Measurements from ENCODE around the gene TDRKH.

TDRKH gene

DNA sequence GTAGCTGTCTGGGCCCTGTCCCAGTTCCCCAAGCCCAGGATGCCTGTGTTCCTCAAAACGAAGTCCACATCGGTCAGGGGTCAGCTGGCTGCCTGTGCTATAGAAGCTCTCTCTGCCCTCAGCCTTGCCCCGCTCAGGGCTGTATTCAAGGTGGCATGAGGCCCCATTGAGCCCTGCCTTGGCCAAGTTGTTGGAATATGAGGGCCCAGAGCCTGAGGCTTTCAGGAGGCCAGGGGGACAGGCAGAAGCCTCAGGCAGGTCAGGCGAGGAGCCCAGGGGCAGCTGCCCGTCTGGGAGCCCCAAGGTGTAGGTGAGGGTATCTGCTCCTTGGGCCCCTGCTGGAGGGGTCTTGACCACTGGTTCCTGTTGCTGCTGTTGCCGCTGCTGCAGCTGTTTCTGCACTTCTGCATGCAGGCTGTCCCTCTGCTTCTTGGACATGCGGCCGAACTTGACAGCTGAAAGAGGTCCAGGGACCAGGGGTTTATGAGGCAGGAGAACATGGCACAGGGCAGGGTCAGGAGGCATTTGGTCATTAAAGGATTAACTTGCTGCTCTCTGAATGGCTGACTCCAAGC is 24.8 kb upstream of the TDRKH start:
- H3K27ac Mint-ChIP-seq, result no peak overlapping the region
- H3K27me3 Mint-ChIP-seq (ENCODE audit: low read depth), result no peaks in the 10 kb centered on the region
- no peak overlapping the region for H3K4me3 Mint-ChIP-seq
- H3K36me3 Mint-ChIP-seq (ENCODE audit: low read depth), result no peaks in the 10 kb centered on the region
- H3K4me1 Mint-ChIP-seq (ENCODE audit: low read depth), result peaks cover 24% of the 10 kb centered on the region
- H3K9me3 Mint-ChIP-seq, result no peaks in the 10 kb centered on the region

GRCh38 chr1:151814426-151814825 is 24.1 kb upstream of the TDRKH start:
- no peaks in the 10 kb centered on the region for H3K9me3 Mint-ChIP-seq
- no peaks in the 10 kb centered on the region for H3K36me3 Mint-ChIP-seq (ENCODE audit: low read depth)
- H3K4me1 Mint-ChIP-seq (ENCODE audit: low read depth), result peaks cover 19% of the 10 kb centered on the region
- no peak overlapping the region for H3K4me3 Mint-ChIP-seq
- H3K27ac Mint-ChIP-seq, result no peak overlapping the region
- no peaks in the 10 kb centered on the region for H3K27me3 Mint-ChIP-seq (ENCODE audit: low read depth)

DNA sequence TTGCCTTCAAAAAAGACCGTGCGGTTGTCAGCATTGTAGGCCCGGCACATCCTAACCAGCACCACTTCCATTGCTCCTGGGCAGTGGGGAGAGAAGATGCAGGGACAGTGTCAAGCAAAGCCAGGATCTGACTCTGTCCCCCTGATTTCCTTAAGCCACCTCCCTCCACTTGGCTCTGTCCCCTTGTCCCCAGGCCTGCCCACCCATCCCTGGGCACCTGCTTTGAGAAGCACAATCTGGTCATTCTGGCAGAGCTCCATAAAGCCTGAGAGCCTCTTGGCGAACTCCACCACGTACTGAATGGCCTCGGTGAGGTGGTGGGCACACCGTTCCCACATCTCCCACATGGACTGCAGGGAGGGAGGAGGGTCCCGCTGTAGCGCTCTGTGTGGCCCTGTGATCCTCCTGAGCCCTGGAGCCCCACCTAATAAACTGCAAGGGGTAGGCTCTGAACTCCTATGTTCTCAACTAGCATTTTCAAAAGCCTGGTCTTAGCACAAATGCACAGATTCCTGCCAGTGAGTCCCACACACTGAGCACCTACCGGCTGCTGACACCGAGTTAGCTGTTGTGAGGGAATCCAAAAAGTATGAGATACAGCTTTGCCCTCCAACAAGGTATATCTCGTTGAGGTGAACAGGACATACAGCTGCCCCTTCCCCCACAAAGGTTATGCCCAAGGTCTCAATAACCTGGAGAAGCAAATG is 23.1 kb upstream of the TDRKH start:
- Mint-ChIP-seq H3K9me3 (no peaks in the 10 kb centered on the region), H3K4me1 (ENCODE audit: low read depth) (peaks cover 19% of the 10 kb centered on the region), H3K27ac (no peak overlapping the region)

DNA sequence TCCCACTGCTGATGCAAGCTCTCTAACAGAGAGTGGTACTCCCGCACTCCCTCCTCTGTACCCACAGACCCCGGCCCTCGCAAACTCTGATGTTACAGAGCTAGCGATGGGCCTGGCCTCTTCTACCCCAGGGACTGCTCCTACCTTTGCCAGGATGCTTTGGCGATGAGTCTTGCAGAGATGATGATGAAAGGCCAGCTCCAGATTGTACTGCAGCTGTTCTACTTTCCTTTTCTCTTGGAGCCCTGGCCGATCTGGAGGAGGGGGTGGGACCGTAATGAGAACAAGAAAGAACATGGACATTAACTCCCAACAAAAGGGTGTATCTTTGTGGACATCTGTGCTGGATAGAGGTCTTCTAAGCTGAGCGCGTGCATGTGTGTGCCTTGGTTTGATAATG is 20.9 kb upstream of the TDRKH start:
- Mint-ChIP-seq H3K27ac (no peak overlapping the region), H3K4me3 (no peak overlapping the region), H3K36me3 (ENCODE audit: low read depth) (no peaks in the 10 kb centered on the region), H3K4me1 (ENCODE audit: low read depth) (peaks cover 12% of the 10 kb centered on the region), H3K27me3 (ENCODE audit: low read depth) (peaks cover 15% of the 10 kb centered on the region), H3K9me3 (no peaks in the 10 kb centered on the region)

More for the DNA sequence above, 23.1 kb upstream of the TDRKH start:
- H3K36me3 Mint-ChIP-seq (ENCODE audit: low read depth), result no peaks in the 10 kb centered on the region
- H3K4me3 Mint-ChIP-seq, result no peak overlapping the region
- H3K27me3 Mint-ChIP-seq (ENCODE audit: low read depth), result peaks cover 4% of the 10 kb centered on the region

- no peak overlapping the region for H3K27ac Mint-ChIP-seq
- H3K27me3 Mint-ChIP-seq (ENCODE audit: low read depth), result peaks cover 16% of the 10 kb centered on the region
- H3K4me3 Mint-ChIP-seq, result no peak overlapping the region
- no peaks in the 10 kb centered on the region for H3K9me3 Mint-ChIP-seq
- no peaks in the 10 kb centered on the region for H3K36me3 Mint-ChIP-seq (ENCODE audit: low read depth)
- peaks cover 6% of the 10 kb centered on the region for H3K4me1 Mint-ChIP-seq (ENCODE audit: low read depth)
Measured at GRCh38 chr1:151809985-151810556, 19.8 kb upstream of the TDRKH start.

- Mint-ChIP-seq H3K4me1 (ENCODE audit: low read depth) (peaks cover 6% of the 10 kb centered on the region), H3K4me3 (no peak overlapping the region), H3K27me3 (ENCODE audit: low read depth) (peaks cover 19% of the 10 kb centered on the region), H3K27ac (no peak overlapping the region), H3K36me3 (ENCODE audit: low read depth) (no peaks in the 10 kb centered on the region), H3K9me3 (no peaks in the 10 kb centered on the region)
Measured at GRCh38 chr1:151809290-151809984, 19.1 kb upstream of the TDRKH start.

DNA sequence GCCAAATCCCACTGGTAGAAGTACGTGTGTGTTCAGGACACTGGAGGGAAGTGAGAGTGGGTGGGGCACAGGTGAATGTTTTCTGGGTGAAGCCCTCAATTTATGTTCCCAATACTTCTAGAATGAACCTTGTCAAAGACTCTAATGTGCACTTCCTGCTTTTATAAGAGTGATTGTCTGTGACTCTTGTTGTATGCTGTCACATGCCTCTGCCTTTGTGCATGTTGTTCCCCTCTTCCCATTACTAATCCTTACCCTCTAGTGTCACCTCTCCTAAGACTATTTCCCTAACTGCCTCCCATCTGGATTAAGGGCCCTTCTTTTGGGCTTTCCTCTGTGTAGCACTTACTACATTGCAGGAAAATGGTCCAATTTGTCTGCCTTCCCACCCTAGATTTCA is 17.5 kb upstream of the TDRKH start:
- no peaks in the 10 kb centered on the region for H3K36me3 Mint-ChIP-seq (ENCODE audit: low read depth)
- H3K27me3 Mint-ChIP-seq (ENCODE audit: low read depth), result peaks cover 19% of the 10 kb centered on the region
- no peaks in the 10 kb centered on the region for H3K9me3 Mint-ChIP-seq
- H3K4me3 Mint-ChIP-seq, result no peak overlapping the region
- H3K27ac Mint-ChIP-seq, result no peak overlapping the region
- H3K4me1 Mint-ChIP-seq (ENCODE audit: low read depth), result peaks cover 4% of the 10 kb centered on the region

DNA sequence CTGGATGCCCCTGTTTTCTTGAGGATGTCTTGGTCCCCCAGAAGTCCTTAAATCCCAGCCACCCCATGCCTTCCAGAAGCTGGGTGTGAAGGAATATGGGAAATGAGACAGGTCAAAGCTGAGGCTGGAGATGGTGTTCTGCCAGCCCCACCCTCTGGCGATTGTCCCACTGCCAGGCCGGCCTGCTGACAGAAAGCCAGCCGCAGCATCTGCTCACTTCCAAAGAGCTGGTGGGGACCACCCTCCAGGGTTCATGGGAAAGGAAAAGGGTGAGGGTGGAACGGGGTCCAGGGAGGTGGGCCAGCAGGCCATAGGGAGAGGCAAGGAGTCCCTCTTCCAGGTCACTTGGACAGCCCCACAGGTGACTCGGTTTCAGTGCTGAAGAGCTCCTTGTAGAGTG is 16.8 kb upstream of the TDRKH start:
- no peaks in the 10 kb centered on the region for H3K36me3 Mint-ChIP-seq (ENCODE audit: low read depth)
- H3K27ac Mint-ChIP-seq, result no peak overlapping the region
- H3K4me3 Mint-ChIP-seq, result no peak overlapping the region
- peaks cover 19% of the 10 kb centered on the region for H3K27me3 Mint-ChIP-seq (ENCODE audit: low read depth)
- H3K4me1 Mint-ChIP-seq (ENCODE audit: low read depth), result peaks cover 2% of the 10 kb centered on the region
- H3K9me3 Mint-ChIP-seq, result no peaks in the 10 kb centered on the region

DNA sequence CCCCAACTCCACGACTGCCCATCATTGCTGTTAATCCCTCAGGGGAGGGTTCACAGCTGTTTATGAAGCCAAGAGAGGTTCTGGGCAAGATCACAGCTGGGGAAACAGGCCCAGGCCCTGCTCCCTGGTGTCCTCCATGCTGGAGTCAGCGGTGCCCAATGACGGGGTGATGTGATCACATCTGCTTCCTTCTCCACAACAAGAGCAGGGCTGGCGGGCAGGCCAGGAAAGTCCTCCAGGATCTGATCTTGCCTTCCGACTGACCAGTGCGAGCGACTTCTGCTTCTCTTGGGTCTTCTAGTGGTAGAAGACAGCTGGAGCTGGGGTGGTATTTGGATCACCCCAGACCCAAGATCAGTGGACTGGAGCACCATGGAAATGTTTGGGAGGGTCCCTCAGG is 15.9 kb upstream of the TDRKH start:
- Mint-ChIP-seq H3K4me1 (ENCODE audit: low read depth) (peaks cover 2% of the 10 kb centered on the region), H3K27me3 (ENCODE audit: low read depth) (peaks cover 19% of the 10 kb centered on the region), H3K27ac (no peak overlapping the region), H3K9me3 (no peaks in the 10 kb centered on the region), H3K4me3 (no peak overlapping the region), H3K36me3 (ENCODE audit: low read depth) (no peaks in the 10 kb centered on the region)

- H3K36me3 Mint-ChIP-seq (ENCODE audit: low read depth), result no peaks in the 10 kb centered on the region
- peaks cover 19% of the 10 kb centered on the region for H3K27me3 Mint-ChIP-seq (ENCODE audit: low read depth)
- peaks cover 5% of the 10 kb centered on the region for H3K4me1 Mint-ChIP-seq (ENCODE audit: low read depth)
- no peaks in the 10 kb centered on the region for H3K9me3 Mint-ChIP-seq
- no peak within 1 kb of the TSS for H3K4me3 Mint-ChIP-seq
- no peak within 1 kb of the TSS for H3K27ac Mint-ChIP-seq
Measured at GRCh38 chr1:151805066-151805820, 14.9 kb upstream of the TDRKH start, which contains the start of gene LINGO4. LINGO4 (minus strand) TSS chr1:151805419; CDS start chr1:151802704, 2,715 bp downstream.

GRCh38 chr1:151803915-151804314 is 13.6 kb upstream of the TDRKH start:
- Mint-ChIP-seq H3K27ac (no peak overlapping the region), H3K27me3 (ENCODE audit: low read depth) (peaks cover 23% of the 10 kb centered on the region), H3K4me3 (no peak overlapping the region), H3K9me3 (no peaks in the 10 kb centered on the region), H3K4me1 (ENCODE audit: low read depth) (peaks cover 5% of the 10 kb centered on the region), H3K36me3 (ENCODE audit: low read depth) (no peaks in the 10 kb centered on the region)

DNA sequence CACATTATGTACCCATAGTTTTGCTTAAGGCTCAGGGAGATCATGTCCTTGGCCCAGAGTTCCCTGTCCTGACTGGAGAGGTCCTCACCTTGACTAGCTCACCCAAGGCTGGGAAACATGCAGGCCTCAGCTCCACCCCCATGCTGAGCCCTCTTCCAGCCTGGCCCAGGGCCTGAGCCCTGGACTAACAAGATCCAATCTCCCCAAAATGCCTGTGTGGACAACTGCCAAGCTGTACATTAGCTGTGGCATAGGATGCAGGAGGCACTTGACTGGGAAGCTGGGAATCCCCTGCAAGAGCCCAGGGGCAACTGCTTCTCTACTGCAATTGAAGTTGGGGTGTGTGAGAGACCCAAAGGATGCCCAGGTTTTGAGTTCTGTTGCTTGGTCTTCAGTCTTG is 12.9 kb upstream of the TDRKH start:
- Mint-ChIP-seq H3K4me1 (ENCODE audit: low read depth) (peaks cover 5% of the 10 kb centered on the region), H3K27ac (no peak overlapping the region), H3K4me3 (no peak overlapping the region), H3K9me3 (no peaks in the 10 kb centered on the region), H3K36me3 (ENCODE audit: low read depth) (no peaks in the 10 kb centered on the region), H3K27me3 (ENCODE audit: low read depth) (peaks cover 21% of the 10 kb centered on the region)

DNA sequence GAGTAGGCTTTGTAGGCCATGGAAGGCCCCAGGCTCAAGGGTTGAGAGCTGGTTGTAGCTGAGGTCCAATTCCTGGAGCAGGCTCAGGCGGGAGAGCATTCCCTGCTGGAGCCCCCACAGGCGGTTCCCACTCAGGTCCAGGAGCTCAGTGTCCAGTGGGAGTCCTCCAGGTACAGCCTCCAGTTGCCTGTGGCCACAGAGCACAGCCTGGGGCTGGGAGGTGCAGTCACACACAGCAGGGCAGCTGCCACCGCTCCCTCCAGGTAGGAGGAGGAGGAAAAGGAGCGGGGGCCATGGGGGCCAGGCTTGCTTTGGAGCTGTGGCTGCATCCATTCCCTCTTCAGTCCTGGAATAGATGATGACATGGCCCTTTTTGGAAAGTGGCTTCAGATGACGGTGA is 12.1 kb upstream of the TDRKH start:
- Mint-ChIP-seq H3K36me3 (ENCODE audit: low read depth) (no peaks in the 10 kb centered on the region), H3K4me3 (no peak overlapping the region), H3K9me3 (no peaks in the 10 kb centered on the region), H3K4me1 (ENCODE audit: low read depth) (peaks cover 3% of the 10 kb centered on the region), H3K27me3 (ENCODE audit: low read depth) (peaks cover 16% of the 10 kb centered on the region), H3K27ac (no peak overlapping the region)

GRCh38 chr1:151801846-151802245 is 11.5 kb upstream of the TDRKH start:
- Mint-ChIP-seq H3K27ac (no peak overlapping the region), H3K4me1 (ENCODE audit: low read depth) (peaks cover 3% of the 10 kb centered on the region), H3K4me3 (no peak overlapping the region), H3K27me3 (ENCODE audit: low read depth) (peaks cover 16% of the 10 kb centered on the region), H3K36me3 (ENCODE audit: low read depth) (no peaks in the 10 kb centered on the region), H3K9me3 (no peaks in the 10 kb centered on the region)

All from T-helper 1 cell treated with Interleukin-12 subunit alpha and Interleukin-12 subunit beta and Interleukin-4 antibody, amounts not matched to agents 30 μg/mL and 1 μg/mL, for 36 hours (primary cell).